ENCODE measurements around the gene SPAG7.

DNA sequence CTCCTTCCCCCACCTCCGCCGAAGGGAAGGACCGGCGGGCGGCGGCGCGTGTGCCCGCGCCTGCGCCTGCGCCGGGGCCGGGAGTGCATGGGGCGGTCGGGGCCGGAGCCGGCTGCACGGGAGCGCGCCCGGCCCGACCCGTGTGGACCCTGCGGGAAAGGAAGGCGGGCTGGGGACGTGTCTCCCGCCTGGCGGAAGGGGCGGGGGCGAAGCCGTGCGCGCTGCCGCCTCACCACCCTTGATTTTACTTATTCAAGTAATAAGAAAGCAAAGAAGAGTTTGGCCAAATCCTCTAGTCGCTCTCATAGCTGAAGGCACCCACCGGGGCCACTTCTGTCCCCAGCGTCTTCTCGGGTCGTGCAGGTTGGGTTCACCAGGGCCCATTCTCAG lies 18.7 kb downstream of the SPAG7 start:
- TF ChIP-seq, protein P1, sequence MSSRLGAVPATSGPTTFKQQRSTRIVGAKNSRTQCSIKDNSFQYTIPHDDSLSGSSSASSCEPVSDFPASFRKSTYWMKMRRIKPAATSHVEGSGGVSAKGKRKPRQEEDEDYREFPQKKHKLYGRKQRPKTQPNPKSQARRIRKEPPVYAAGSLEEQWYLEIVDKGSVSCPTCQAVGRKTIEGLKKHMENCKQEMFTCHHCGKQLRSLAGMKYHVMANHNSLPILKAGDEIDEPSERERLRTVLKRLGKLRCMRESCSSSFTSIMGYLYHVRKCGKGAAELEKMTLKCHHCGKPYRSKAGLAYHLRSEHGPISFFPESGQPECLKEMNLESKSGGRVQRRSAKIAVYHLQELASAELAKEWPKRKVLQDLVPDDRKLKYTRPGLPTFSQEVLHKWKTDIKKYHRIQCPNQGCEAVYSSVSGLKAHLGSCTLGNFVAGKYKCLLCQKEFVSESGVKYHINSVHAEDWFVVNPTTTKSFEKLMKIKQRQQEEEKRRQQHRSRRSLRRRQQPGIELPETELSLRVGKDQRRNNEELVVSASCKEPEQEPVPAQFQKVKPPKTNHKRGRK (CRISPR knock-in tag; IDR thresholded peaks at IDR 0.05; ENCODE audit: borderline replicate concordance), result no peak
- TF ChIP-seq, protein P2, sequence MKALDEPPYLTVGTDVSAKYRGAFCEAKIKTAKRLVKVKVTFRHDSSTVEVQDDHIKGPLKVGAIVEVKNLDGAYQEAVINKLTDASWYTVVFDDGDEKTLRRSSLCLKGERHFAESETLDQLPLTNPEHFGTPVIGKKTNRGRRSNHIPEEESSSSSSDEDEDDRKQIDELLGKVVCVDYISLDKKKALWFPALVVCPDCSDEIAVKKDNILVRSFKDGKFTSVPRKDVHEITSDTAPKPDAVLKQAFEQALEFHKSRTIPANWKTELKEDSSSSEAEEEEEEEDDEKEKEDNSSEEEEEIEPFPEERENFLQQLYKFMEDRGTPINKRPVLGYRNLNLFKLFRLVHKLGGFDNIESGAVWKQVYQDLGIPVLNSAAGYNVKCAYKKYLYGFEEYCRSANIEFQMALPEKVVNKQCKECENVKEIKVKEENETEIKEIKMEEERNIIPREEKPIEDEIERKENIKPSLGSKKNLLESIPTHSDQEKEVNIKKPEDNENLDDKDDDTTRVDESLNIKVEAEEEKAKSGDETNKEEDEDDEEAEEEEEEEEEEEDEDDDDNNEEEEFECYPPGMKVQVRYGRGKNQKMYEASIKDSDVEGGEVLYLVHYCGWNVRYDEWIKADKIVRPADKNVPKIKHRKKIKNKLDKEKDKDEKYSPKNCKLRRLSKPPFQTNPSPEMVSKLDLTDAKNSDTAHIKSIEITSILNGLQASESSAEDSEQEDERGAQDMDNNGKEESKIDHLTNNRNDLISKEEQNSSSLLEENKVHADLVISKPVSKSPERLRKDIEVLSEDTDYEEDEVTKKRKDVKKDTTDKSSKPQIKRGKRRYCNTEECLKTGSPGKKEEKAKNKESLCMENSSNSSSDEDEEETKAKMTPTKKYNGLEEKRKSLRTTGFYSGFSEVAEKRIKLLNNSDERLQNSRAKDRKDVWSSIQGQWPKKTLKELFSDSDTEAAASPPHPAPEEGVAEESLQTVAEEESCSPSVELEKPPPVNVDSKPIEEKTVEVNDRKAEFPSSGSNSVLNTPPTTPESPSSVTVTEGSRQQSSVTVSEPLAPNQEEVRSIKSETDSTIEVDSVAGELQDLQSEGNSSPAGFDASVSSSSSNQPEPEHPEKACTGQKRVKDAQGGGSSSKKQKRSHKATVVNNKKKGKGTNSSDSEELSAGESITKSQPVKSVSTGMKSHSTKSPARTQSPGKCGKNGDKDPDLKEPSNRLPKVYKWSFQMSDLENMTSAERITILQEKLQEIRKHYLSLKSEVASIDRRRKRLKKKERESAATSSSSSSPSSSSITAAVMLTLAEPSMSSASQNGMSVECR (CRISPR knock-in tag; IDR thresholded peaks at IDR 0.05; ENCODE audit: borderline replicate concordance), result no peak
- TF ChIP-seq, protein P3, sequence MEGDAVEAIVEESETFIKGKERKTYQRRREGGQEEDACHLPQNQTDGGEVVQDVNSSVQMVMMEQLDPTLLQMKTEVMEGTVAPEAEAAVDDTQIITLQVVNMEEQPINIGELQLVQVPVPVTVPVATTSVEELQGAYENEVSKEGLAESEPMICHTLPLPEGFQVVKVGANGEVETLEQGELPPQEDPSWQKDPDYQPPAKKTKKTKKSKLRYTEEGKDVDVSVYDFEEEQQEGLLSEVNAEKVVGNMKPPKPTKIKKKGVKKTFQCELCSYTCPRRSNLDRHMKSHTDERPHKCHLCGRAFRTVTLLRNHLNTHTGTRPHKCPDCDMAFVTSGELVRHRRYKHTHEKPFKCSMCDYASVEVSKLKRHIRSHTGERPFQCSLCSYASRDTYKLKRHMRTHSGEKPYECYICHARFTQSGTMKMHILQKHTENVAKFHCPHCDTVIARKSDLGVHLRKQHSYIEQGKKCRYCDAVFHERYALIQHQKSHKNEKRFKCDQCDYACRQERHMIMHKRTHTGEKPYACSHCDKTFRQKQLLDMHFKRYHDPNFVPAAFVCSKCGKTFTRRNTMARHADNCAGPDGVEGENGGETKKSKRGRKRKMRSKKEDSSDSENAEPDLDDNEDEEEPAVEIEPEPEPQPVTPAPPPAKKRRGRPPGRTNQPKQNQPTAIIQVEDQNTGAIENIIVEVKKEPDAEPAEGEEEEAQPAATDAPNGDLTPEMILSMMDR (IDR thresholded peaks at IDR 0.05), result no peak
- no peak for TF ChIP-seq NR1H2 (CRISPR knock-in tag; IDR thresholded peaks at IDR 0.05)
- TF ChIP-seq, protein P4, sequence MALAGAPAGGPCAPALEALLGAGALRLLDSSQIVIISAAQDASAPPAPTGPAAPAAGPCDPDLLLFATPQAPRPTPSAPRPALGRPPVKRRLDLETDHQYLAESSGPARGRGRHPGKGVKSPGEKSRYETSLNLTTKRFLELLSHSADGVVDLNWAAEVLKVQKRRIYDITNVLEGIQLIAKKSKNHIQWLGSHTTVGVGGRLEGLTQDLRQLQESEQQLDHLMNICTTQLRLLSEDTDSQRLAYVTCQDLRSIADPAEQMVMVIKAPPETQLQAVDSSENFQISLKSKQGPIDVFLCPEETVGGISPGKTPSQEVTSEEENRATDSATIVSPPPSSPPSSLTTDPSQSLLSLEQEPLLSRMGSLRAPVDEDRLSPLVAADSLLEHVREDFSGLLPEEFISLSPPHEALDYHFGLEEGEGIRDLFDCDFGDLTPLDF (CRISPR knock-in tag; IDR thresholded peaks at IDR 0.05), result no peak
- no peak for TF ChIP-seq SP1 (CRISPR knock-in tag; conservative IDR thresholded peaks at IDR 0.05)
- no peak for TF ChIP-seq TEAD4 (CRISPR knock-in tag; IDR thresholded peaks at IDR 0.05)
- no peak for TF ChIP-seq HMGA2 (CRISPR knock-in tag; IDR thresholded peaks at IDR 0.05)
- TF ChIP-seq, protein P5, sequence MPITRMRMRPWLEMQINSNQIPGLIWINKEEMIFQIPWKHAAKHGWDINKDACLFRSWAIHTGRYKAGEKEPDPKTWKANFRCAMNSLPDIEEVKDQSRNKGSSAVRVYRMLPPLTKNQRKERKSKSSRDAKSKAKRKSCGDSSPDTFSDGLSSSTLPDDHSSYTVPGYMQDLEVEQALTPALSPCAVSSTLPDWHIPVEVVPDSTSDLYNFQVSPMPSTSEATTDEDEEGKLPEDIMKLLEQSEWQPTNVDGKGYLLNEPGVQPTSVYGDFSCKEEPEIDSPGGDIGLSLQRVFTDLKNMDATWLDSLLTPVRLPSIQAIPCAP (CRISPR knock-in tag; IDR thresholded peaks at IDR 0.05), result no peak
- no peak for TF ChIP-seq ZNF138 (CRISPR knock-in tag; conservative IDR thresholded peaks at IDR 0.05)
- TF ChIP-seq ZNF423 (CRISPR knock-in tag; IDR thresholded peaks at IDR 0.05), result no peak
- TF ChIP-seq ELF4 (CRISPR knock-in tag; IDR thresholded peaks at IDR 0.05; ENCODE audit: low read depth), result no peak
- no peak for TF ChIP-seq ESRRA (CRISPR knock-in tag; IDR thresholded peaks at IDR 0.05; ENCODE audit: borderline replicate concordance)
- no peak for TF ChIP-seq RELA (CRISPR knock-in tag; IDR thresholded peaks at IDR 0.05; ENCODE audit: borderline replicate concordance)
